GM21619 (cell line): ENCODE measurements around the gene IL11RA.

Experiments used
- ATAC-seq: cut with Tn5 transposase; IDR thresholded peaks from one replicate; pipeline ENCODE4 v1.9.1; 2021; ENCODE audit not compliant: unreplicated experiment

Gene IL11RA

GRCh38 chr9:34684816-34685215, 32.8 kb downstream of the IL11RA start:
- no peak for ATAC-seq

GRCh38 chr9:34685591-34685990, 33.6 kb downstream of the IL11RA start:
- no peak for ATAC-seq

GRCh38 chr9:34686231-34686630, 34.2 kb downstream of the IL11RA start:
- no peak for ATAC-seq

- no peak for ATAC-seq
Observed at GRCh38 chr9:34686732-34687131, 34.7 kb downstream of the IL11RA start.

- ATAC-seq = no peak
Observed at GRCh38 chr9:34687276-34688030, 35.5 kb downstream of the IL11RA start.

DNA sequence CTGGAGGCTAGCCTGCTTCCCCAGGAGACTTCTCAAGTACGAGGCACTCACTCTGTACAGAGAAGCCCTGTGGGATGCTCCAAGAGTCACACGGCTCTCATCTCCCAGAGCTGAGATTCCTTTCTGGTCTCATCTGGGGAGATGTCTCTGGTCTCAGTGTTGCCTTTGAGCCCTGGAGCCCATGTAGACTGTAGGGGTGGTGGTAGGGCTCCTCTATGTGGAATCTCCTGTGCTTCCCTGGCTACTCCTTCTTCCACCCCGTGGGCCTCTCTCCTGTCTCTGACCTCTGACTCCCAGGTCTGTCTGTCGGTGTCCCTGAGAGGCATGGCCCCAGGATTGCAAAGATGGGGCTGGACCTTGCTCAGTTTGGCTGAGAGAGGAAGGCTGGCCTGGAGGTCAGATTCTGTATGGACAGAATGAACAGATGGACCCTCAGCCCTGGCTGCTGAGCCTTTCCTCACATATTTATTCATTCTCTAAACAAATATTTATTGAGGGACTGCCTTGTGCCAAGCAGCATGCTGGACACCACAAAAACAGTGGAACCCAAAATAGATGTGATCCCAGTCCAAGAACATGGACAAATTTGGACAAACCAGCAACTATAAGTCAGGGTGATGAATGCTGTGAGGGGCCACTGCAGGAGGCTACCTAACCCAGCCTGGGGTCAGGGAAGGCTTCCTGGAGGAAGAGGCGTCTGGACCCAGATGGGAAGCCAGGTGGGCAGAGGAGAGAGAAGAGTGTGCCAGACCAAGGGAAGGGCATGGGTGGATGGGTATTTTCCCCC, 36.5 kb downstream of the IL11RA start:
- no peak for ATAC-seq

- ATAC-seq = no peak
Observed at GRCh38 chr9:34689116-34689470, 37.1 kb downstream of the IL11RA start.

GRCh38 chr9:34689512-34689911, 37.5 kb downstream of the IL11RA start:
- ATAC-seq = no peak

- ATAC-seq = no peak
Observed at GRCh38 chr9:34690983-34691935, 39.3 kb downstream of the IL11RA start, which contains the start of gene CCL19. Gene CCL19, minus strand, starts transcription at chr9:34691276. Its CDS starts 137 bp downstream, at chr9:34691139.

DNA sequence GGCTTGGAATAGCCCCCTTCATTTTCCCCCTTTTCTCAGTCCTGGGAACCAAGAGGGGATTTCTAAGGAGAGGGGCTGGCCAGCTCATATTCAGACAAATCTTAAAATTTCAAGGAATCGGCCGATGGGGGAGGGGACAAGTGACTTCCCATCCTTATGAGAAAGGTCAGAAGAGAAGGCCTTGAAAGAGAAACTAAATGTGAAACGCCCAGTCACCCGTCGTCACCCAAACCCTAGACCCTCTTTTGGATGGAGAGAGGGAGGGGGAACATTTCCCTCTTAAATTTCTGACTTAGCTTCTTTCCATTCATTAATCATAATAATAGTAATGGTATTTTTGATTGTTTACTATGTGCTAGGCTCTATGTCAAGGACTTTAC, 39.9 kb downstream of the IL11RA start:
- no peak for ATAC-seq

DNA sequence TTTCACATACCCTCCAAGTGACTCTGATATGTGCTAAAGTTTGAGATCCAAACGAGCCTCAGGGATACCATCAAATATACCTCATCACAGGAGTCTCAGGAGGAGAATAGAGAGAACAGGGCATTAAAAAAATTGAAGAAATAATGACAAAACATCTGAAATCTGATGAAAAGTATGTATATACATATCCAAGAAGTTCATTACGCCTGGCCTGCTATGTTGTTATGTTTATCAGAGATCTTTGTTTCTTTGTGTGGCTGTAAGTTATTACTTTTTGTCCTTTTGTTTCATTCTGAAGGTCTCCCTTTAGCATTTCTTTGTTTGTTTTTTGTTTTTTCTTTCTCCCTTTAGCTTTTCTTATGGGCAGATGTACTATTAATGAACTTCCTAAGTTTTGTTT, 41.6 kb downstream of the IL11RA start:
- ATAC-seq = no peak

DNA sequence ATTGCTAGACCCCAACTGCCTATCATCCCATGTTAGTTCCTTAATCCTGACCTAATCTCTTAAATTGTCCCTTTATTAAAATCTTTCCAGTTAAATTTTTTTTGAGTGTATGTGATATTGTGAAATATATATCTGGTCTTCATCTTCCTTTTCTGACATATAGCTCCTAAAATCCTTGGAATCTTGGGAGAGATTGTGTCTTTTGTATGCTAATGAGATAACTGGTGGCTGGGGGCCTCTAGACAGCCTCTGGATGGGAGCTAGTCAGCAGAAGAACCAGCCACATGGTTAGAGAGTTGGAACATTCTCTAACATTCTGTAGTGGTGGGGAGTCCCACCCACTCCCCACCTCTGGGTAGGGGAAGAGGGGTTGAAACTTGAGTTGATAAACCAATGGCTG, 42.8 kb downstream of the IL11RA start:
- ATAC-seq = no peak

GRCh38 chr9:34701023-34701768, 49.2 kb downstream of the IL11RA start:
- no peak for ATAC-seq

DNA sequence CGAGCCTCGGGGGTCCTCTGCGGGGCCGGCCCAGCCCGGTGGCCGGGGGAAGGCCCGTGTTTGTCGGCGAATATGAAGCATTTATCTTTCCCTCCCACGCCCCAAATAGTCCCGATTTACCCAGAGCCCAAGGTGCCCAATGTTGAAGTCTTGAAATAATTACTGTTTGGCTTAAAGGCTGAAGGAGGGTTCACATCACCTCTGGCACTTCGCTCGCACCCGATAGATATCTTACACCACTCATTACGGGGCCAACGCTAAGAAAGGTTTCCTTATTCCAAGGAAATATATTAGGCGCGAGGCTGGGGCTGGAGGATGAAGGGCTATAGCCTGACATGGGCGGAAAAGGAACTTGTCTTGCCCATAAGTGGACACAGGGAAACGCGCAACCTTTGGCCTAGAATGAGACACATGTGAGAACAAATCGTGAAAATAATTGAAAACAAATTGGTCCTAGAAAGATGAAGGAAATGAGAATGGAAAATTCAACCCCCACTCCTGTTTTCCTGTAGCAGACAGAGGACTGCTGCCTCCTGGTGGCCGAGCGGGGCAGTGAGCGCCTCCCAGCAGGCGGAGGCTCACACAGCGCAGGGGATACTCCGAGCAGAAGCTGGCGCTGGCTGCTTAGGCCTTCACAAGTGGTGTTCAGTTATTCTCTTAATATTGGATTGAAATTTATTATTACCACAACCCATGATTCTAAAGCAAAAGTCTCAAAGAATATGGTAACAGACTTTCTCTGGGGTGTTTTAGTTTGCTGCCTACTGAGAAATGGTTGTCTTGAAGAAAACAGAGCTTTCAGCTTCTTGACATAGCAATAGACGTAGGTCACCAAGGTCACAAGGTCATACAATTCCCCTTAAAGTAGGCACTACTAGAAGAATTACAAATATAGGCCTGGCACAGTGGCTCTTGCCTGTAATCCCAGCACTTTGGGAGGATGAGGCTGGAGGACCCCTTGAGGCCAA, 50.1 kb downstream of the IL11RA start:
- no peak for ATAC-seq

DNA sequence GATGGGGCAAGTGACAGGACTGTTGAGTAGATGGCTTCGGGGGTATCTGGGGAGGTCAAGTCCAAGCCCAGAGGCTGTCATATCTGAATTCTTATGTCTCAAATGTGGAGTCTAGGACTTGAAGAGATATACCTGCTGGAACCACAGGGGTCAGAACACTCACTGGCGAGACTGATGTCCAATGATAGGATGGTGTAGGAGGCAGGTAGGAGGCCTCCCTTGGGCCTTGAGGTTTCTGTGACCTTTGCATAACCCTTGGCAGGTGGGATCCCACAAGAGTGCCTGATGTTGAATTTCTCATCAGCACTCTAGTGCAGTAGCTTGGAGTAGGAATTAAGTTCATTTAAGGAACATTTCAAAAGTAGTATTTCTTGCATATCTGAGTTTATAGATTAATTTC, 55.1 kb downstream of the IL11RA start:
- ATAC-seq = no peak

DNA sequence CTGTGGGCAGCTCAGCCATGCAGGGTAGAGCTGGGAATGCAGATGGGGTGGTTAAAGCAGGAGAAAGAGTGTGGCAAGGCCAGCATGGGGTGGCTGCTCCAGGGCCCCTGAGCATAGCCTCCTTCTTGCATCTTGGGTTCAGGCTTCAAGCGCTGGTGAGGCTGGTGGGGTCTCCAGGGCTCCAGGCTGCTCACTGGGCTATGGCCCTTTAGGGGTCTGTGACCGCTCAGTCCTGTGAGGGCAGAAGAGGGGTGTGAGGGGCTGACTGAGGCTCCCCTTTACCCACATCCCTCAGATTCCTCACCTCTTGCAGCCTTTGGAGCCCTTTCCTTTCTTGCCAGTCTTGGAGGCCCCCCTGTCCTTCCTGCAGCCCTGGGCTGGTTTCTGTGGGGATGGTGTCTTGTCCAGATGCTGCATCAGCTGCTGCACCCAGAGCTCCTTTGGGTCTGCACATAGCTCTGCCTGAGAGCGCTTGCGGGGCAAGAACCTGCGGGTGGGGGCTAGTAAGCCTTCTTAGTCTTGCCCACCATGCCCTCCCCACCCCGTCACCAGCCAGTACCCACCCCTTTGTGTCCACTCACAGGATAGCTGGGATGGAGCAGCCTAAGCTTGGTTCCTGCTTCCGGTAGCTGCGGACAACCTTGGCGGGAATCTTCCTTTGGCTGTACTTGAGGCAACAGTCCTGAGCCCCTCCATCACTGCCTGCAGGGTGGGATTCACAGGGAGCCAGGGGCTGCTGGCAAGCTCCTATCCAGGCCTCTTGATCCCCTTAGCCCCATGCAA, 57.4 kb downstream of the IL11RA start:
- ATAC-seq = no peak

- ATAC-seq = no peak
Observed at GRCh38 chr9:34710023-34710422, 58.0 kb downstream of the IL11RA start, which contains the start of gene CCL21. Gene CCL21, minus strand, starts transcription at chr9:34710136. Its CDS starts 70 bp downstream, at chr9:34710066.
